ENCODE measurements around the gene RAB3A. TPM values are rescaled to one million over a fixed set of nuclear protein-coding genes. Genes with fewer than 3 reads are reported as not detected.
A peak's percentile ranks its signal among the peaks of the same experiment; 100 is the strongest.

The RAB3A gene
- total RNA-seq, 1 experiment from 2014 or later = 2.7 TPM

- no peak for DNase-seq
- H3K36me3 ChIP-seq = no peaks in the 10 kb centered on the region
- H3K9me3 ChIP-seq (replicated peaks) = no peaks in the 10 kb centered on the region
- no peak overlapping the region for H3K27ac ChIP-seq
- H3K4me1 ChIP-seq = no peaks in the 10 kb centered on the region
- H3K27me3 ChIP-seq = no peaks in the 10 kb centered on the region
- no peak overlapping the region for H3K4me3 ChIP-seq
These were observed 7.4 kb downstream of the RAB3A start for GRCh38 chr19:18196511-18196845.

DNA sequence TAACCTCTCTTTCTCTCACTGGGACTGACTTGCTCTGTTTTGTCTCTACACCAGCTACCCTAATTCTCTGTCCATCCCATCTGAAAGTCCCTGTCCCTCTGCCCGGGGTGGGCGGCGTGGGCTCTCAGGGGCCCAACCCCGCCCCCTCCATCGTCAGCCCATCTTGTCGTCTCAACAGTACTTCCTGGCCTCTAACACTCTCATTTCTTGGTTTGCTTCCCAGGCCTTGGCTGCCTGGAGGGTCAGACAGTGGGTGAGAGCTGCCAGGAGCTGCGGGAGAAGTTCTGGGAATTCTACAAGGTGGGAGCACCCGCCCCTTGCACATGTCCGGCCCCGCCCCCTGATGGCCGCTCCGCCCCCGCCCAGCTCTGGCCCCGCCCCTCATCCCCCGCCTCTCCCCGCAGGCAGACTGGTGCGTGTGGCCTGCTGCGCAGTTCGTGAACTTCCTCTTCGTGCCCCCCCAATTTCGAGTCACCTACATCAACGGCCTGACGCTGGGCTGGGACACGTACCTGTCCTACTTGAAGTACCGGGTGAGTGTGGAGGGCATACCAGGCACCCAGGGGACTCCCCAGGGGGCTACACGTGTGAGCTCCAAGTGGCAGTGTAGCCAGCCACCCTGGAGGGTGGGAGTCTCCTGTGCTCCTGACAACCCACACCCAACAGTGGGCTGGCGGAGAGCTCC is 9.1 kb downstream of the RAB3A start:
- no peaks in the 10 kb centered on the region for H3K36me3 ChIP-seq
- H3K9me3 ChIP-seq (replicated peaks) = no peaks in the 10 kb centered on the region
- no peaks in the 10 kb centered on the region for H3K27me3 ChIP-seq
- DNase-seq = peak; percentile 37 to 44
- no peak overlapping the region for H3K4me3 ChIP-seq
- no peaks in the 10 kb centered on the region for H3K4me1 ChIP-seq
- H3K27ac ChIP-seq = no peak overlapping the region

- Histone ChIP-seq H3K36me3 (no peaks in the 10 kb centered on the region), H3K27me3 (no peaks in the 10 kb centered on the region), H3K27ac (no peak overlapping the region), H3K9me3 (replicated peaks) (no peaks in the 10 kb centered on the region), H3K4me3 (peak overlapping the region; percentile 80), H3K4me1 (no peaks in the 10 kb centered on the region)
- DNase-seq = no peak
These were observed 9.7 kb downstream of the RAB3A start for GRCh38 chr19:18194181-18194530.

- DNase-seq = peak; percentile 42 to 47
- Histone ChIP-seq H3K4me1 (no peaks in the 10 kb centered on the region), H3K36me3 (no peaks in the 10 kb centered on the region), H3K4me3 (peak overlapping the region; percentile 80), H3K27ac (peak overlapping the region; percentile 29; the same call in 1 of the 2 replicates), H3K9me3 (replicated peaks) (no peaks in the 10 kb centered on the region), H3K27me3 (no peaks in the 10 kb centered on the region)
These were observed 10.3 kb downstream of the RAB3A start for GRCh38 chr19:18193388-18194180.

- no peaks in the 10 kb centered on the region for H3K9me3 ChIP-seq (replicated peaks)
- H3K27me3 ChIP-seq = no peaks in the 10 kb centered on the region
- peak within 1 kb of the TSS; percentile 80 for H3K4me3 ChIP-seq
These were observed 11.0 kb downstream of the RAB3A start, which contains the start of gene MPV17L2 for GRCh38 chr19:18192673-18193387. Gene MPV17L2 (plus strand): TSS chr19:18193218. CDS start chr19:18193282, 64 bp downstream.

DNA sequence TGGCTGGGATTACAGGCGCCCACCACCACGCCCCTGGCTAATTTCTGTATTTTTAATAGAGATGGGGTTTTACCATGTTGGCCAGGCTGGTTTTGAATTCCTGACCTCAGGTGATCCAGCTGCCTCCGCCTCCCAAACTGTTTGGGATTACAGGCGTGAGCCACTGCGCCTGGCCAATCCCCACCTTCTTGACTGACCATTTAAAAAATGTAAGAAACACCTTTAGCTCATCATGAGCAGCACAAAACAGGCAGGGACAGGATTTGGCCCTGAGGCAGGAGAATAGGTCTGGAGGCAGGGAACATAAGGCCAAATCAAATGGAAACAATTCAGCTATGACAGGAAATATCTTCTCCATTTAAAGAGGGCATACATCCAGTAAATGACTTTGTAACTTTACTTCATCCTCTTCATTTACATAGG is 12.2 kb downstream of the RAB3A start:
- H3K9me3 ChIP-seq (replicated peaks) = no peaks in the 10 kb centered on the region
- H3K36me3 ChIP-seq = no peaks in the 10 kb centered on the region
- peaks cover 5% of the 10 kb centered on the region; the same call in 1 of the 2 replicates for H3K27me3 ChIP-seq
- H3K4me3 ChIP-seq = peak overlapping the region; percentile 53
- H3K27ac ChIP-seq = no peak overlapping the region
- no peaks in the 10 kb centered on the region for H3K4me1 ChIP-seq
- no peak for DNase-seq

More at GRCh38 chr19:18192673-18193387, 11.0 kb downstream of the RAB3A start, which contains the start of gene MPV17L2:
- Histone ChIP-seq H3K27ac (peak within 1 kb of the TSS; percentile 29), H3K36me3 (no peaks in the 10 kb centered on the region), H3K4me1 (no peaks in the 10 kb centered on the region)
- peak; percentile 100 for DNase-seq

DNA sequence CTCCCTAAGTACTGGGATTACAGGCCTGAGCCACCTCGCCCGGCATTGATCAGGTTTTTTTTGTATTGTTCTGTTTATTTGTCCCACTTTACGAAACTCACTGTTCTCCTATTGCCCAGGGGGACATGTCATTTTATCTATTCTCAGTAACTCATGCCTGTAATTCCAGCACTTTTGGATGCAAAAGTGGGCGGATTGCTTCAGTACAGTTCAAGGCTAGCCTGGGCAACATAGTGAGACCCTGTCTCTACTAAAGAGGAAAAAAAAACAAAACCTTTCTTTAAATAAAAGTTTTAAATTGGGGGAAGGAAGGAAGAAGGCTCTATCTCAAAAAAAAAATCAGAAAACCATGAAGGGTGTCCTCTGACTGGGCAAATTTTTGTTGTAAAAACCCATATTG is 13.6 kb downstream of the RAB3A start:
- H3K9me3 ChIP-seq (replicated peaks) = no peaks in the 10 kb centered on the region
- peaks cover 15% of the 10 kb centered on the region for H3K27me3 ChIP-seq
- H3K4me3 ChIP-seq = no peak overlapping the region
- DNase-seq = no peak
- no peaks in the 10 kb centered on the region for H3K36me3 ChIP-seq
- no peak overlapping the region for H3K27ac ChIP-seq
- no peaks in the 10 kb centered on the region for H3K4me1 ChIP-seq

DNA sequence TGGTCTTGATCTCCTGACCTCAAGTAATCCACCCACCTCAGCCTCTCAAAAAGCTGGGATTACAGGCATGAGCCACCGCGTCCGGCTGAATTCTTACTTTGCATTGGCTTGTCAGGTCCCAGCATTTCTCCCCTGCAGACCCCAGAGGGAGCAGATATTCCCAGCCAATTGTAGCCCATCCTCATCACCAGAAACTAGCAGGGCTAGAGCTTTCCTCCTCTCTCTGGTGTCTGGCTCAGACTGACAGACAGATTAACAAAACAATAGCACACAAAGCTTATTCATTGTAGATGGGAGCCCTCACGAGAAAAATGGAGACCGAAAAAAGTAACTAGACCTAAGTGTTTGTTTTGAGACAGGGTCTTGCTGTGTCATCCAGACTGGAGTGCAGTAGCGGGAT is 18.3 kb downstream of the RAB3A start:
- H3K27me3 ChIP-seq = peaks cover 33% of the 10 kb centered on the region
- no peaks in the 10 kb centered on the region for H3K9me3 ChIP-seq (replicated peaks)
- no peaks in the 10 kb centered on the region for H3K36me3 ChIP-seq
- no peak overlapping the region for H3K4me3 ChIP-seq
- no peaks in the 10 kb centered on the region for H3K4me1 ChIP-seq
- no peak for DNase-seq
- no peak overlapping the region for H3K27ac ChIP-seq

GRCh38 chr19:18183529-18183928 is 20.3 kb downstream of the RAB3A start:
- Histone ChIP-seq H3K27me3 (peaks cover 33% of the 10 kb centered on the region), H3K27ac (no peak overlapping the region), H3K9me3 (replicated peaks) (no peaks in the 10 kb centered on the region), H3K4me1 (no peaks in the 10 kb centered on the region), H3K36me3 (no peaks in the 10 kb centered on the region), H3K4me3 (no peak overlapping the region)
- no peak for DNase-seq

DNA sequence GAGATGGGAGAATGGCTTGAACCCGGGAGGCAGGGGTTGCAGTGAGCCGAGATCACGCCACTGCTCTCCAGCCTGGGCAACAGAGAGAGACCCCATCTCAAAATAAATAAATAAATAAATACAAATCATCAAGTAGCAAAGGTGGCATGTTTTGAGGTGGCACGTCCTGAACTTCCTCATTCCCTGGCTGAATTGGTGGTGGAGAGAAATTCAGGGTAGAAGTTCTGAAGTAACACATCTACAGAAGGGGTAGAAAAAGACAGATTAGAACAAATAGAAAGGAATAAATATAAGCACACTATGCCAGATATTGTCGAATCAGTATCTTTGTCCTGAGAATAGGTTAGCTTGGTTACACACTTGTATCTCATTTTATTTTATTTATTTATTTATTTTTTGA is 23.9 kb downstream of the RAB3A start:
- H3K36me3 ChIP-seq = no peaks in the 10 kb centered on the region
- no peak overlapping the region for H3K4me3 ChIP-seq
- H3K27ac ChIP-seq = no peak overlapping the region
- H3K4me1 ChIP-seq = no peaks in the 10 kb centered on the region
- H3K27me3 ChIP-seq = peaks cover 29% of the 10 kb centered on the region
- no peaks in the 10 kb centered on the region for H3K9me3 ChIP-seq (replicated peaks)
- DNase-seq = no peak

GRCh38 chr19:18176367-18177310 is 27.2 kb downstream of the RAB3A start:
- no peak for DNase-seq
- Histone ChIP-seq H3K9me3 (replicated peaks) (no peaks in the 10 kb centered on the region), H3K27me3 (peaks cover 20% of the 10 kb centered on the region)

GRCh38 chr19:18174983-18175382 is 28.9 kb downstream of the RAB3A start:
- no peaks in the 10 kb centered on the region for H3K9me3 ChIP-seq (replicated peaks)
- H3K27me3 ChIP-seq = peaks cover 18% of the 10 kb centered on the region; the same call in 1 of the 2 replicates
- peaks cover 3% of the 10 kb centered on the region; the same call in 1 of the 2 replicates for H3K4me1 ChIP-seq
- H3K27ac ChIP-seq = no peak overlapping the region
- no peaks in the 10 kb centered on the region; the same call in 1 of the 2 replicates for H3K36me3 ChIP-seq
- H3K4me3 ChIP-seq = no peak overlapping the region
- DNase-seq = no peak

More at GRCh38 chr19:18176367-18177310, 27.2 kb downstream of the RAB3A start:
- H3K4me3 ChIP-seq = no peak overlapping the region
- H3K27ac ChIP-seq = no peak overlapping the region
- H3K4me1 ChIP-seq = peaks cover 3% of the 10 kb centered on the region; the same call in 1 of the 2 replicates
- no peaks in the 10 kb centered on the region for H3K36me3 ChIP-seq

DNA sequence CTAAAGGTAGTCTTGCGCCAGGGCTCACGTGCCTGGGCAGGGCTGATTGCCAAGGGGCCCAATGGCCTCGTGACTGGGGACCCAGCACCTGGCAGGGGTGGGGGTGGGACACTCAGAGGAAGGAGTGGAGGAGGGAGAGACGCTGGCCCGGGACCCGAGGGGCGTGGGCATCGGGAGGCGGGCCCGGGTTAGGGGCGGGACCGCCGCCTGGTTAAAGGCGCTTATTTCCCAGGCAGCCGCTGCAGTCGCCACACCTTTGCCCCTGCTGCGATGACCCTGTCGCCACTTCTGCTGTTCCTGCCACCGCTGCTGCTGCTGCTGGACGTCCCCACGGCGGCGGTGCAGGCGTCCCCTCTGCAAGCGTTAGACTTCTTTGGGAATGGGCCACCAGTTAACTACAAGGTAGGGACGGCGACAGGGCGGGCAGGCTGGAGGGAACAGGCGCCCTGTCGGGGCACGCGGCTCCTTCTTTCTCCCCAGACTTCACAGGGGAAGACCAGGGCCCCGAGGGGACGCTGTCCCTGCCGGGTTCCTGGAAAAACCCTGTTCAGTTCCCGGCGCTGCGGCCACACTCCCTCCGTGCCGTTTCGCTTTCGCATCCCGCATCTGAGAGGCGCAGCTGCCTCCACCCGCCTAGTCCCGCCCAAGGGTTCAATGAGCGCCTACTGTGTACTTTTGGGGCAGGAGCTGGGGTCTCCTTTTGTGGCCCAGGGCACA is 30.1 kb downstream of the RAB3A start, which contains the start of gene IFI30:
Gene IFI30, plus strand, starts transcription at position 242 of the 717 bp plus-strand sequence. Its CDS starts 29 bp downstream, at position 271.
- H3K4me1 ChIP-seq = peaks cover 3% of the 10 kb centered on the region; the same call in 1 of the 2 replicates
- peak; percentile 50 to 68 for DNase-seq
- H3K27me3 ChIP-seq = peaks cover 18% of the 10 kb centered on the region; the same call in 1 of the 2 replicates
- H3K36me3 ChIP-seq = peaks cover 5% of the 10 kb centered on the region
- H3K27ac ChIP-seq = no peak within 1 kb of the TSS
- peak within 1 kb of the TSS; percentile 45 for H3K4me3 ChIP-seq
- H3K9me3 ChIP-seq (replicated peaks) = no peaks in the 10 kb centered on the region

All from SJCRH30 (cell line).